SU-DHL-6 (cell line): Measurements from ENCODE around the gene EME2.

Experiments used
- CTCF ChIP-seq: fragments of 200-600 bp; sonication (generic); IDR thresholded peaks from one replicate; pipeline ENCODE4 v1.5.1; 2017; ENCODE audit warnings: antibody characterized with exemption, mild to moderate bottlenecking, low read length, moderate library complexity; ENCODE audit not compliant: insufficient read depth, poor library complexity, severe bottlenecking
- EZH2phosphoT487 ChIP-seq: fragments of 200-600 bp; sonication (generic), shearing (Covaris generic); conservative IDR thresholded peaks from 2 replicates; pipeline ENCODE4 v1.6.1; 2018; ENCODE audit warnings: mild to moderate bottlenecking, antibody characterized with exemption, low read length, moderate library complexity, mixed read lengths

- TF ChIP-seq EZH2phosphoT487 (no peak), CTCF (no peak)
Measured at GRCh38 chr16:1727651-1728624, 44.7 kb upstream of the EME2 start.
